IPS DF 6.9 (cell line): Measurements from ENCODE around the gene RIOX2.

Source experiments
- DNase-seq: peaks from one replicate; pipeline ENCODE4 v3.0.0-alpha.2; 2013; ENCODE audit warnings: low read depth, low spot score
- H3K27ac ChIP-seq: one replicate; pipeline ENCODE4 v1.5.1; 2013; ENCODE audit warnings: low read length, control low read depth
- H3K27me3 ChIP-seq: 2 replicates; pipeline ENCODE4 v1.6.1; 2013; ENCODE audit warnings: mild to moderate bottlenecking, low read length; ENCODE audit not compliant: control insufficient read depth, insufficient read depth
- H3K36me3 ChIP-seq: 2 replicates; pipeline ENCODE4 v1.6.1; 2013; ENCODE audit warnings: low read length; ENCODE audit not compliant: control insufficient read depth, insufficient read depth
- H3K4me1 ChIP-seq: 2 replicates; pipeline ENCODE4 v1.6.1; 2013; ENCODE audit warnings: low read length; ENCODE audit not compliant: control insufficient read depth, insufficient read depth
- H3K4me3 ChIP-seq: 2 replicates; pipeline ENCODE4 v1.5.1; 2013; ENCODE audit warnings: mild to moderate bottlenecking, low read length
- H3K9me3 ChIP-seq: 2 replicates; pipeline ENCODE4 v1.6.1; 2013; ENCODE audit warnings: low read length, inconsistent platforms; ENCODE audit not compliant: control insufficient read depth, insufficient read depth
- WGBS: extraction: QIAGEN DNeasy Blood & Tissue Kit; methylation state at CpG from one replicate; pipeline ENCODE4 v1.1.7; 2013; ENCODE audit warnings: mixed read lengths, missing lambda C conversion rate; ENCODE audit not compliant: insufficient read length, insufficient coverage; 5-methylcytosine and 5-hydroxymethylcytosine counted together

RIOX2 gene

DNA sequence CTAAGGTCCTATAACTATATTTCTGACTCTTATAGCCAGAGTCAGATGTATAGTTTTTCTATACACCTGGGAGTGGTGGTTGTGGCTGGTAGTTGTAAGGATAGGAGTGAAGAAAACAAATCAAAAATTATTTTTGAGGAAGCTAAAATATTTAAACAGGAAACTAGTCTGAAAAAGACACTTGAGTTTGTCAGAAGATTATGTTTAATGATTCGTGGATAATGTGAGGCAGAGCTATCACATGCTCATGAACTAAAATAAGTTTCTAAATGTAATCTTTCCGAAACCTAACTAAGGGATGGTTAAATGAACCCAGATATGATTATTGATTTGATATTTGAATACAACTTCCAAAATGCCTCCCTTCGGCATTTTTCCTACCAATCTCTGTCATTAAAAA lies 32.5 kb upstream of the RIOX2 start:
- DNase-seq: no peak
- H3K4me1 ChIP-seq: no peaks in the 10 kb centered on the region
- H3K36me3 ChIP-seq: no peaks in the 10 kb centered on the region
- no peak overlapping the region for H3K4me3 ChIP-seq
- no peak overlapping the region for H3K27ac ChIP-seq
- H3K27me3 ChIP-seq: no peaks in the 10 kb centered on the region
- WGBS: no CpG with 5 or more reads among the region's 3 CpGs
- no peaks in the 10 kb centered on the region for H3K9me3 ChIP-seq

DNA sequence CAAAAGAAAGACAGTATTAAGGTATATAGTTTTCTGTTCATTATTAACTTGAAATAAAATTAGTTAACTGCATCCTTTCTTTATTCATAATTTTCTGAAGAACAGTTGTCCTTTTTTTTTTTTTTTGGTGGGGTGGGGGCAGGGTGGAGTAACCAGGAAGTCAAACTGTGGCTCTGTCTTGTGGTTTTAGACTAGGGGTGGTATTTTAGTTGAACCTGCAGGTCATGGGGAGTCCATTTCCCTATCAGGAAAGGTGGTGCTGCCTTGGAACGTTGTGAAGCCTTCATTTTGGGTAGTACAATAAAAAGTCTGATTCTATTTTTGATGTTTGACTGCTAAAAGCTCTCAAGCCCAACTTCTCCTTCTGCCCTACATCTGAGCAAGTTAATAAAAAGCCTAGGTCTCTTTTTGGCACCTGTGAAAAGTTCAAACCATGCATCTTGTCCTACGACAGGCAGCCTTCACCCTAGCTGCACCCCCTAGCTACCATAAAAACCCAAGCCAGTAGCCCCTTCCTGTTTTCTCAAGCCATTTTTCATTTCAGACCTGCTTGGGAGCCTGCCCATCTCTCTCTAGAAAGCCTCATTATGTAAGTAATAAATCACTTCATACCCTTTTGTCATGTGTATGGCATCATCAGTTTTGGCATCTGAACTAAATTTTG lies 31.2 kb upstream of the RIOX2 start:
- Histone ChIP-seq H3K9me3 (no peaks in the 10 kb centered on the region), H3K4me3 (no peak overlapping the region), H3K4me1 (no peaks in the 10 kb centered on the region), H3K27me3 (no peaks in the 10 kb centered on the region), H3K36me3 (no peaks in the 10 kb centered on the region), H3K27ac (no peak overlapping the region)
- no CpG with 5 or more reads among the region's 2 CpGs for WGBS
- DNase-seq: no peak

DNA sequence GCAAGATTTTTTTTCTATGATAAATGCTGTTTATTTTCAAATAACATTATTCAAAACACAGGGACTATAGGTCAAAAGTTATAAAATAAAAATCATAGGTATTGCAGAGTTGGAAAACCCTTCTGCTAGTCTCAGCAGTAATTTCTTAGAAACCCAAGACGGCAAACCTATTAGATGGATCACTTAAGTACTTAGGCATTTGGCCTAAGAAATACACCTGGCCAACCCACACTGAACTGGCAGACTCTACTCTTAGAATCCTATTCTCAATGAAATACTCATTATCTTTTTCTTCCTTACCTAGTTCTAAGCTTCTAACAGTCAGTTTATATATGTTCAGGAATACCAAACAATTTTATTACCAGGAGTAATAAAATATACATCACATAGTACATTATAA lies 30.5 kb upstream of the RIOX2 start:
- H3K27me3 ChIP-seq: no peaks in the 10 kb centered on the region
- whole genome bisulfite sequencing: no CpG with 5 or more reads among the region's 1 CpG
- no peak for DNase-seq

DNA sequence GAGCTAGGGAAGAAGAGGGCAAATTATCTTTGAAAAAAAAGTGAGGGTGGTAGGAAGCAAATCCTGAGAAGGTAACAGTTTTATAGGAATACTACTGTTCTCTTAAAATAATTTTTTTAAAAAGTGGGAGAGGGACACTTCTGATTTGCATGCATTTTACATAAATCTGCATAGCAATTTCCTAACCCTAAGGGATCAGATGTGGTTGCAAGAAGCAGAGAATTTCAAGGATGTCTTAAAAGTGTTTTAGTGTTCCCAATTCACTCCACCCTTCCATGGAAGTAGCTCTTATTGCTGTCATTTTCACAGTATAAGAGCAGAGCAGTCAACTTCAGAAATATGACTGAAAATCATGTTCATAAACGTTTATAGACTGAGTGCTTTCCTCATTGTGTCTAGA lies 27.8 kb upstream of the RIOX2 start:
- Histone ChIP-seq H3K36me3 (no peaks in the 10 kb centered on the region), H3K9me3 (no peaks in the 10 kb centered on the region), H3K27ac (no peak overlapping the region), H3K4me1 (no peaks in the 10 kb centered on the region), H3K4me3 (no peak overlapping the region), H3K27me3 (no peaks in the 10 kb centered on the region)
- DNase-seq: no peak
- WGBS: no CpG with 5 or more reads among the region's 1 CpG

More for the DNA sequence above, 30.5 kb upstream of the RIOX2 start:
- H3K27ac ChIP-seq: no peak overlapping the region
- H3K9me3 ChIP-seq: no peaks in the 10 kb centered on the region
- H3K4me1 ChIP-seq: no peaks in the 10 kb centered on the region
- H3K4me3 ChIP-seq: no peak overlapping the region
- no peaks in the 10 kb centered on the region for H3K36me3 ChIP-seq

DNA sequence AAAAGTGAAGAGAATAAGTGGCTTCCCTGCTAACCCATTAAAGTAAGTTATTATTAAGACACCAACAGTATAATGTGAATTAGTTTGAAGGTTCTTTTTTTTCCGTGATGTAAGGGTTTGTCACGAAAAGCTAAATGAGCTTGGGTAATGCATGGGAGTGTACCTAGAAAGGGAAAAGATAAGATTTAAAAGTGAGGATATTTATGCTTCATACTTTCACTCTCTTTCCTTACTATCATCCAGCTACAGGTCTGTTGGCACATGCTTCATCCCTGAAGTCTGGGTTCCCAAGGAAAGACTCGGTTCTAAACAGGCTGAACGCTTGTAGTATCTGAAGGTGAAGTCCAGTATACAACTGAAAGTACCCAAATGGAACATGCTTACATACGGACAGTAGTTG lies 26.9 kb upstream of the RIOX2 start:
- Histone ChIP-seq H3K4me3 (no peak overlapping the region), H3K36me3 (no peaks in the 10 kb centered on the region), H3K27me3 (no peaks in the 10 kb centered on the region), H3K4me1 (no peaks in the 10 kb centered on the region), H3K9me3 (no peaks in the 10 kb centered on the region), H3K27ac (no peak overlapping the region)
- WGBS: no CpG with 5 or more reads among the region's 5 CpGs
- no peak for DNase-seq

DNA sequence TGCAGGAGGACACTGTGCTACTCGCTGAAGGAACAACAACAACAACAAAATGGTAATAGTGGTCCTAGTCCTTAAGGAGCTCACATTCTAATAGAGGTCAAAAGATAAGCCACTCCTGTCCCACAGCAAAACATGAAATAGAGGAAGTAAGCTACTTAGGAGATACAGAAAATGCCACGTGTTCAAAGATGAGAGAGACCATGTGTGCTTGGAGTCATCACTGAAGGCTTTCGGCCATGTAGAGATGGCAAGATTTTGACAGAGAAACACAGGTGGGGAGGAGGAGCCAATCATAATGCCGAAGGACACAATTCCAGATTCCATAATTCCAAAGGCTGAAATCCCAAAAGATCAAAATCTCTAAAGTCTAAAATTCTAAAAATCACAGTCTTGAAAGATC lies 24.8 kb upstream of the RIOX2 start:
- DNase-seq: no peak
- no peaks in the 10 kb centered on the region for H3K27me3 ChIP-seq
- H3K36me3 ChIP-seq: no peaks in the 10 kb centered on the region
- peaks cover 5% of the 10 kb centered on the region; the same call in 1 of the 2 replicates for H3K4me1 ChIP-seq
- H3K9me3 ChIP-seq: no peaks in the 10 kb centered on the region
- H3K4me3 ChIP-seq: no peak overlapping the region
- WGBS: no CpG with 5 or more reads among the region's 4 CpGs
- no peak overlapping the region for H3K27ac ChIP-seq

DNA sequence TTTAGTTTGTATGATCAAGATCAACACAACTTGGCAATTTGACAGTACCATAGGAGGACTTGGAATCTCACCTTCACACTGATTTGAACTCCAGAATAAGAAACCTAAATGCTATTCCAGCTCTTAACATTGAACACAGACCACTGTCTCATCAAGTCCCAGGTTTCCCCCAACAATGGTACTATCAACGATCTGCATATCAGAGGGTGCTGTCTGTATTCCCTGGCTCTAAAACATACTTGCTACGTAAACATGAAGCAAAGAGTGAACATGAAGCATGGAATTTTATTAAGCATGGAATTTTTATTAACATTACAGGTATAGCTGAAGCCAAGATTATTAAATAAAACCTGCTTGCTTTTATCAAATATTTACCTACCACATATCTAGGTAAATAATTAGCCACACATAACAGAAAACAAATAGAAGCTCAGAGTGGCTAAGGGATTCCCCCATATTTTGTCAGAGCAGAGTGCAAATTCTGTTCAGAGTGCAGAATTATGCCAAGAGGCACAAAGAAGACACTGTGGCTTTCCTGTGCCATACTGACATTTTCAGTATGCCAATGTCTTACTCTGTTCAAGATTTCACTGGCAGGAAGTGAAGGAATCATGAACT lies 22.2 kb upstream of the RIOX2 start:
- peaks cover 5% of the 10 kb centered on the region; the same call in 1 of the 2 replicates for H3K4me1 ChIP-seq
- H3K27me3 ChIP-seq: no peaks in the 10 kb centered on the region
- H3K36me3 ChIP-seq: no peaks in the 10 kb centered on the region
- H3K9me3 ChIP-seq: no peaks in the 10 kb centered on the region
- WGBS: no CpG with 5 or more reads among the region's 2 CpGs
- no peak overlapping the region for H3K4me3 ChIP-seq
- no peak for DNase-seq
- H3K27ac ChIP-seq: no peak overlapping the region

DNA sequence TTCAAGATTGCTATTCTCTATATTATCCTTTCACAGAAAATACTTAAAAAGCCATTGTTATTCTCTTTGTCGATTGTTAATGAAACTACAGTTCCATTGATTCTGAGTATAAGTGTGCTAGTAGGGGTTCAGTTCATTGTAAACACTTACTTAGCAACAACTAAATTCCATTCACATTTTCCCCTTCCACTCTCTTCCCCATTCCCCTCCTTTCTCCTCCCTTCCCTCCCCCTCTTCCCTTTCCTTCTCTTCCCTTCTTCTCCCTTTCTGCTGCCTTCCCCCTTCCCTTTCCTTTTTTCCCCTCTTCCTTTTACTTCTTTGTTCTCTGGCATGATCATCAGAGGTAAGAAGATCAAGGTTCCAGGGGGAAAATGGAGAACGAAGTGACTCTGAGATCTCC lies 21.3 kb upstream of the RIOX2 start:
- H3K27me3 ChIP-seq: no peaks in the 10 kb centered on the region
- DNase-seq: no peak
- H3K4me1 ChIP-seq: peaks cover 5% of the 10 kb centered on the region; the same call in 1 of the 2 replicates
- no peak overlapping the region for H3K4me3 ChIP-seq
- H3K27ac ChIP-seq: no peak overlapping the region
- no CpG with 5 or more reads among the region's 2 CpGs for WGBS
- H3K36me3 ChIP-seq: no peaks in the 10 kb centered on the region
- H3K9me3 ChIP-seq: no peaks in the 10 kb centered on the region

DNA sequence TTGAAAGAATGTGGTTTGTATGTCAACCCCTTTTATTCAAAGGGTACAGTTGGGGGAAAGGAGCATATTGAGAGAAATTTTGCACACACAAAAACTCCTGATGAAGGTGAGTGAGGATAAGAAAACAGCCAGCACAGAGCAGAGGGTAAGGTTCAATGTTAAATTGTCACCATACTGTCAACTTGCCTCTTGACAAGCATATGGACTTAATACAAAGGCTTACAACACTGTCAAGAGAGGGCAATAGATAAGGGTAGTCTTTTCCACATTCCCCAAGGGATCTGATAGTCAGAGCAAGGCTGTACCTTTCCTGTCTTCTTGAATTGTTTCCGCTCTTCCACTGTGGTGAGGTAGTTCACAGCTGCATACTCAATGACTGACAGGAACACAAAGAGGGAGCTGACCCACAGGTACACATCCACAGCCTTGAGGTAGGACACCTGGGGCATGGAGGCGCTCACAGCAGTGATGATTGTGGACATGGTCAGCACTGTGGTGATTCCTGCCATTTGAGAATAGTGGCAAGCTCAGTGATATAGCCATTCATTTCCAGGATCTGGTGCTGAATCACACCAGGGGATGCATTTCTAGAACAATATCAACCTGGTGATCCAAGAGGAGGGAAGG lies 20.4 kb upstream of the RIOX2 start:
- no CpG with 5 or more reads among the region's 2 CpGs for WGBS

DNA sequence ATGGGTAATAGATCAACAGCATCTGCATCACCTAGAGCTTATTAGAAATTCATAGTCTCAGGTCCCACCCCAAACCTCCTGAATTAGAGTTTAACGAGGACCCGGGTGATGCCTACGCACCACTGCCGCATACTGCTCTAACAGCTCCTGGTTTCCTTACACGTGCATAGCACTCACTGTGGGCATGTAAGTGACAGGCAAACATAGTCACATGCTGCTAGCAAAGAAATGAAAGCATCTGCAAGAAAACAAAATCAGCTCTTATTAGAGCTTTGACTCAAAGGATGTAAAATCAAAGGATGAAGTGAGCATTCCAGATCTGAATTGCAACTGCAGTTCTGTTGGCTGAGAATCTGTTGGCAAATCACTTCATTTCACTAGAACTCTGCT lies 19.1 kb upstream of the RIOX2 start:
- H3K4me3 ChIP-seq: no peak overlapping the region
- no CpG with 5 or more reads among the region's 5 CpGs for WGBS

More for the DNA sequence above, 20.4 kb upstream of the RIOX2 start:
- Histone ChIP-seq H3K27me3 (no peaks in the 10 kb centered on the region), H3K4me3 (no peak overlapping the region), H3K4me1 (peaks cover 5% of the 10 kb centered on the region; the same call in 1 of the 2 replicates), H3K9me3 (no peaks in the 10 kb centered on the region), H3K36me3 (no peaks in the 10 kb centered on the region), H3K27ac (no peak overlapping the region)
- DNase-seq: no peak

More for the DNA sequence above, 19.1 kb upstream of the RIOX2 start:
- no peak for DNase-seq
- Histone ChIP-seq H3K4me1 (peaks cover 5% of the 10 kb centered on the region; the same call in 1 of the 2 replicates), H3K36me3 (no peaks in the 10 kb centered on the region), H3K27me3 (no peaks in the 10 kb centered on the region), H3K27ac (no peak overlapping the region), H3K9me3 (no peaks in the 10 kb centered on the region)
